Right hindlimb (tissue), 1 donor: ENCODE data around the gene BIRC7.

Experiments used
- DNase-seq: peaks from one replicate; pipeline ENCODE4 v3.0.0-alpha.2; 2018

The BIRC7 gene

GRCh38 chr20:63235399-63235983, at the start of gene BIRC7:
BIRC7 (plus strand) TSS chr20:63235905; CDS start chr20:63236097, 192 bp downstream.
- DNase-seq: no peak

- no peak for DNase-seq
Measured at GRCh38 chr20:63186084-63186483, 49.6 kb upstream of the BIRC7 start.

- no peak for DNase-seq
Measured at GRCh38 chr20:63186528-63187316, 49.0 kb upstream of the BIRC7 start.

GRCh38 chr20:63187338-63188158, 48.2 kb upstream of the BIRC7 start:
- no peak for DNase-seq

GRCh38 chr20:63188159-63188442, 47.6 kb upstream of the BIRC7 start:
- no peak for DNase-seq

- DNase-seq: no peak
Measured at GRCh38 chr20:63188641-63189321, 46.9 kb upstream of the BIRC7 start.

- no peak for DNase-seq
Measured at GRCh38 chr20:63189322-63189642, 46.4 kb upstream of the BIRC7 start.

- no peak for DNase-seq
Measured at GRCh38 chr20:63189846-63190559, 45.7 kb upstream of the BIRC7 start.

GRCh38 chr20:63190828-63191227, 44.9 kb upstream of the BIRC7 start:
- DNase-seq: no peak

GRCh38 chr20:63191400-63191799, 44.3 kb upstream of the BIRC7 start:
- DNase-seq: no peak

- DNase-seq: no peak
Measured at GRCh38 chr20:63192721-63193120, 43.0 kb upstream of the BIRC7 start.

GRCh38 chr20:63194007-63194796, 41.5 kb upstream of the BIRC7 start:
- no peak for DNase-seq

GRCh38 chr20:63194797-63195173, 40.9 kb upstream of the BIRC7 start:
- DNase-seq: no peak

GRCh38 chr20:63196768-63197470, 38.8 kb upstream of the BIRC7 start:
- DNase-seq: no peak

- DNase-seq: no peak
Measured at GRCh38 chr20:63198606-63199005, 37.1 kb upstream of the BIRC7 start.

- no peak for DNase-seq
Measured at GRCh38 chr20:63202021-63202420, 33.7 kb upstream of the BIRC7 start.

- no peak for DNase-seq
Measured at GRCh38 chr20:63202811-63203526, 32.7 kb upstream of the BIRC7 start.

GRCh38 chr20:63204362-63204761, 31.3 kb upstream of the BIRC7 start:
- no peak for DNase-seq

GRCh38 chr20:63205896-63206295, 29.8 kb upstream of the BIRC7 start:
- no peak for DNase-seq

GRCh38 chr20:63206878-63207277, 28.8 kb upstream of the BIRC7 start:
- DNase-seq: no peak
